ENCODE data around the gene BTNL9. TPM values are rescaled to one million over a fixed set of nuclear protein-coding genes. Genes with fewer than 3 reads are reported as not detected.

The BTNL9 gene
- total and polyA plus RNA-seq, 9 of the 15 experiments (the other 6 are each of a cell fraction or from before 2014, with no cell fraction given) = 3.7 to 86.7 (median 29.4) TPM

GRCh38 chr5:181107699-181108098, 67.6 kb downstream of the BTNL9 start (continued):
- TF ChIP-seq ZBTB40 (IDR thresholded peaks at IDR 0.05) (no peak), ZBTB40 (CRISPR knock-in tag; IDR thresholded peaks at IDR 0.05) (no peak), SMARCC2 (IDR thresholded peaks at IDR 0.05; ENCODE audit: low read depth) (no peak), SP2 (IDR thresholded peaks at IDR 0.05; ENCODE audit: extremely low read depth, low read depth, low read length, poor library complexity, severe bottlenecking) (no peak), FOXP1 (CRISPR knock-in tag; IDR thresholded peaks at IDR 0.05) (no peak), C11orf30 (IDR thresholded peaks at IDR 0.05; ENCODE audit: low read depth) (no peak), GATA2 (CRISPR knock-in tag; IDR thresholded peaks at IDR 0.05) (0 out of 2 replicates have a peak, but pooled peaks have one; percentile 32), POLR2AphosphoS2 (IDR thresholded peaks at IDR 0.05; ENCODE audit: low read length) (no peak), GTF3C2 (IDR thresholded peaks at IDR 0.05; ENCODE audit: borderline replicate concordance, extremely low read depth, insufficient read length) (no peak), NELFE (IDR thresholded peaks at IDR 0.05; ENCODE audit: insufficient read depth, insufficient read length) (no peak), ZBTB11 (CRISPR knock-in tag; IDR thresholded peaks at IDR 0.05) (no peak), SRSF9 (IDR thresholded peaks at IDR 0.05; ENCODE audit: borderline replicate concordance, low read depth, low read length) (no peak), NFIC (IDR thresholded peaks at IDR 0.05) (peak; percentile 58)
